ENCODE measurements around the gene OPRL1.

OPRL1 gene

GRCh38 chr20:64049060-64049877 is 30.6 kb upstream of the OPRL1 start, which contains the start of gene SOX18:
Gene SOX18 (minus strand): TSS chr20:64049639. CDS start chr20:64049516, 123 bp downstream.
- no peak for TF ChIP-seq GATA2 (IDR thresholded peaks at IDR 0.05; ENCODE audit: low read depth, low read length)
- no peak for TF ChIP-seq GATA3 (IDR thresholded peaks at IDR 0.05; ENCODE audit: low read depth, low read length)

GRCh38 chr20:64049878-64050260 is 30.0 kb upstream of the OPRL1 start:
- TF ChIP-seq GATA3 (IDR thresholded peaks at IDR 0.05; ENCODE audit: low read depth, low read length): no peak
- no peak for TF ChIP-seq GATA2 (IDR thresholded peaks at IDR 0.05; ENCODE audit: low read depth, low read length)

GRCh38 chr20:64050261-64051032 is 29.4 kb upstream of the OPRL1 start:
- no peak for TF ChIP-seq GATA3 (IDR thresholded peaks at IDR 0.05; ENCODE audit: low read depth, low read length)
- no peak for TF ChIP-seq GATA2 (IDR thresholded peaks at IDR 0.05; ENCODE audit: low read depth, low read length)

GRCh38 chr20:64051033-64051452 is 28.8 kb upstream of the OPRL1 start:
- TF ChIP-seq GATA2 (IDR thresholded peaks at IDR 0.05; ENCODE audit: low read depth, low read length) (no peak), GATA3 (IDR thresholded peaks at IDR 0.05; ENCODE audit: low read depth, low read length) (no peak)

- TF ChIP-seq GATA3 (IDR thresholded peaks at IDR 0.05; ENCODE audit: low read depth, low read length) (no peak), GATA2 (IDR thresholded peaks at IDR 0.05; ENCODE audit: low read depth, low read length) (no peak)
These were observed 28.1 kb upstream of the OPRL1 start for GRCh38 chr20:64051561-64052325.

GRCh38 chr20:64052326-64052722 is 27.6 kb upstream of the OPRL1 start:
- TF ChIP-seq GATA2 (IDR thresholded peaks at IDR 0.05; ENCODE audit: low read depth, low read length) (no peak), GATA3 (IDR thresholded peaks at IDR 0.05; ENCODE audit: low read depth, low read length) (no peak)

GRCh38 chr20:64052987-64053840 is 26.7 kb upstream of the OPRL1 start:
- TF ChIP-seq GATA3 (IDR thresholded peaks at IDR 0.05; ENCODE audit: low read depth, low read length) (no peak), GATA2 (IDR thresholded peaks at IDR 0.05; ENCODE audit: low read depth, low read length) (no peak)

GRCh38 chr20:64053841-64054661 is 25.8 kb upstream of the OPRL1 start:
- TF ChIP-seq GATA2 (IDR thresholded peaks at IDR 0.05; ENCODE audit: low read depth, low read length): no peak
- no peak for TF ChIP-seq GATA3 (IDR thresholded peaks at IDR 0.05; ENCODE audit: low read depth, low read length)

GRCh38 chr20:64055396-64055892 is 24.4 kb upstream of the OPRL1 start:
- TF ChIP-seq GATA3 (IDR thresholded peaks at IDR 0.05; ENCODE audit: low read depth, low read length) (no peak), GATA2 (IDR thresholded peaks at IDR 0.05; ENCODE audit: low read depth, low read length) (no peak)

GRCh38 chr20:64055893-64056638 is 23.8 kb upstream of the OPRL1 start:
- TF ChIP-seq GATA3 (IDR thresholded peaks at IDR 0.05; ENCODE audit: low read depth, low read length) (no peak), GATA2 (IDR thresholded peaks at IDR 0.05; ENCODE audit: low read depth, low read length) (no peak)

- TF ChIP-seq GATA3 (IDR thresholded peaks at IDR 0.05; ENCODE audit: low read depth, low read length) (no peak), GATA2 (IDR thresholded peaks at IDR 0.05; ENCODE audit: low read depth, low read length) (no peak)
These were observed 23.3 kb upstream of the OPRL1 start for GRCh38 chr20:64056639-64056888.

All from SH-SY5Y (cell line).